CD14-positive monocyte (primary cell): ENCODE data around the gene EVA1B. TPM values are rescaled to one million over a fixed set of nuclear protein-coding genes. Genes with fewer than 3 reads are reported as not detected.

Experiments used
- DNase-seq, 3 donors: peaks; one replicate each; pipeline ENCODE4 v3.0.0-alpha.2; 2011 to 2022
- H2AFZ ChIP-seq: 2 replicates; pipeline ENCODE4 v1.6.0; 2012; ENCODE audit warnings: mild to moderate bottlenecking, low read depth, low read length, inconsistent platforms; ENCODE audit not compliant: insufficient read depth, poor library complexity, severe bottlenecking
- H3K27ac ChIP-seq, 2 donors: 1 replicate in 1 of 2; 2 replicates in 1 of 2; pipeline ENCODE4 v1.5.1; 2012 to 2013; ENCODE audit warnings: low read length in 2 of 2, control low read depth in 1 of 2, inconsistent platforms in 1 of 2, low read depth in 1 of 2, mild to moderate bottlenecking in 1 of 2
- H3K27me3 ChIP-seq, 2 donors: one replicate each; pipeline versions ENCODE4 v1.6.0 to v1.6.1; 2011 to 2013; ENCODE audit warnings: low read length in 2 of 2; ENCODE audit not compliant: control insufficient read depth in 2 of 2, insufficient read depth in 2 of 2
- H3K36me3 ChIP-seq, 2 donors: replicated peaks in 1 of 2; 1 replicate in 1 of 2; 2 replicates in 1 of 2; pipeline versions ENCODE4 v1.5.1 to v1.6.1; 2012 to 2013; ENCODE audit warnings: low read length in 2 of 2, control low read depth in 1 of 2, inconsistent platforms in 1 of 2, mild to moderate bottlenecking in 1 of 2; ENCODE audit not compliant: insufficient read depth in 2 of 2, control insufficient read depth in 1 of 2
- H3K4me1 ChIP-seq, 2 donors: 1 replicate in 1 of 2; 2 replicates in 1 of 2; pipeline versions ENCODE4 v1.5.1 to v1.6.1; 2012 to 2013; ENCODE audit warnings: low read length in 2 of 2, control low read depth in 1 of 2, inconsistent platforms in 1 of 2, mild to moderate bottlenecking in 1 of 2, moderate library complexity in 1 of 2; ENCODE audit not compliant: insufficient read depth in 2 of 2, control insufficient read depth in 1 of 2
- H3K4me2 ChIP-seq: replicated peaks from 2 replicates; pipeline ENCODE3; 2012; ENCODE audit warnings: low read length, moderate library complexity, mild to moderate bottlenecking; ENCODE audit not compliant: poor library complexity, severe bottlenecking; ENCODE audit errors: extremely low read depth
- H3K4me3 ChIP-seq, 3 experiments: fragments of 200-600 bp in 1 of 3; sonication (generic) in 1 of 3; replicated peaks in 1 of 3; 1 replicate in 2 of 3; 2 replicates in 1 of 3; pipeline ENCODE4 v1.5.1; 2011 to 2013; ENCODE audit warnings: low read length in 3 of 3, mild to moderate bottlenecking in 3 of 3, control low read depth in 2 of 3, low read depth in 2 of 3, inconsistent platforms in 1 of 3, moderate library complexity in 1 of 3
- H3K79me2 ChIP-seq: 2 replicates; pipeline ENCODE4 v1.6.0; 2012; ENCODE audit warnings: mild to moderate bottlenecking, control low read depth, inconsistent platforms, low read length, moderate library complexity; ENCODE audit not compliant: insufficient read depth
- H3K9ac ChIP-seq: 2 replicates; pipeline ENCODE4 v1.6.0; 2017; ENCODE audit warnings: low read length, mild to moderate bottlenecking; ENCODE audit not compliant: insufficient read depth, poor library complexity, severe bottlenecking
- H3K9me3 ChIP-seq, 2 donors: replicated peaks in 1 of 2; 1 replicate in 1 of 2; 2 replicates in 1 of 2; pipeline versions ENCODE4 v1.5.1 to v1.6.1; 2012 to 2013; ENCODE audit warnings: low read length in 2 of 2, control low read depth in 1 of 2; ENCODE audit not compliant: control insufficient read depth in 1 of 2, insufficient read depth in 1 of 2
- H4K20me1 ChIP-seq: 2 replicates; pipeline ENCODE4 v1.6.0; 2012; ENCODE audit warnings: mild to moderate bottlenecking, low read length, control low read depth, moderate library complexity; ENCODE audit not compliant: insufficient read depth
- H3K27ac Mint-ChIP-seq, 7 donors: one replicate each; pipeline ENCODE4 v1.8.0; 2020; ENCODE audit warnings: mild to moderate bottlenecking in 7 of 7, mixed read lengths in 7 of 7, moderate library complexity in 6 of 7, inconsistent platforms in 2 of 7
- H3K27me3 Mint-ChIP-seq, 3 donors: one replicate each; pipeline ENCODE4 v1.8.0; 2021 to 2022; ENCODE audit warnings: low read depth in 3 of 3, mild to moderate bottlenecking in 3 of 3, mixed read lengths in 3 of 3, moderate library complexity in 3 of 3, inconsistent platforms in 1 of 3
- H3K36me3 Mint-ChIP-seq, 2 donors: one replicate each; pipeline ENCODE4 v1.8.0; 2020; ENCODE audit warnings: mixed read lengths in 2 of 2, inconsistent platforms in 1 of 2, mild to moderate bottlenecking in 1 of 2
- H3K4me1 Mint-ChIP-seq: one replicate; pipeline ENCODE4 v1.8.0; 2020; ENCODE audit warnings: mild to moderate bottlenecking, mixed read lengths
- H3K4me3 Mint-ChIP-seq, 2 donors: one replicate each; pipeline ENCODE4 v1.8.0; 2020; ENCODE audit warnings: mild to moderate bottlenecking in 2 of 2, mixed read lengths in 2 of 2, moderate library complexity in 1 of 2
- H3K9me3 Mint-ChIP-seq, 7 donors: one replicate each; pipeline ENCODE4 v1.8.0; 2020 to 2022; ENCODE audit warnings: mixed read lengths in 7 of 7, mild to moderate bottlenecking in 6 of 7, moderate library complexity in 6 of 7, inconsistent platforms in 2 of 7
- CTCF ChIP-seq: fragments of 200-600 bp; IDR thresholded peaks from one replicate; pipeline ENCODE4 v1.8.0; 2022; ENCODE audit warnings: antibody characterized with exemption, mild to moderate bottlenecking
- WGBS: methylation state at CpG from one replicate; pipeline ENCODE4 v1.1.5; 2013; ENCODE audit warnings: missing lambda C conversion rate; ENCODE audit not compliant: insufficient coverage; 5-methylcytosine and 5-hydroxymethylcytosine counted together
- intact Hi-C, 2 donors: fragments of 100-400 bp; cut with micrococcal nuclease; formaldehyde crosslinking; loops; one replicate each; pipeline versions ENCODE4 v1.15.0 to v1.15.1; 2023
- polyA plus RNA-seq, 3 donors: library from polyadenylated mRNA; depleted of rRNA in 1 of 3; unstranded in 2 of 3; stranded (reverse) in 1 of 3; fragments of 300-500 nt in 2 of 3; fragments of >200 nt in 1 of 3; fragmentation: Illumina TruSeq in 2 of 3; gene quantifications; 1 replicate in 2 of 3; 2 replicates in 1 of 3; pipeline ENCODE4 v1.2.3, GENCODE V29; 2012 to 2021

EVA1B gene
- polyA plus RNA-seq, 3 donors: 13.7 to 19.1 (median 16.6) TPM

GRCh38 chr1:36303650-36304360 is 19.6 kb downstream of the EVA1B start:
- peaks cover 41 to 45% of the 10 kb centered on the region in 2 donors for H3K36me3 ChIP-seq
- peaks cover 66% of the 10 kb centered on the region for H4K20me1 ChIP-seq
- peak overlapping the region in 1 of 2 donors; percentile 3 for H3K27ac ChIP-seq
- peaks cover 0 to 4% of the 10 kb centered on the region in 2 donors for H3K27me3 ChIP-seq
- TF ChIP-seq CTCF: no peak
- no peaks in the 10 kb centered on the region for H3K79me2 ChIP-seq
- no peak overlapping the region for H3K4me3 Mint-ChIP-seq
- H3K4me1 ChIP-seq: peaks cover 33 to 51% of the 10 kb centered on the region in 2 donors
- H3K9me3 ChIP-seq: no peaks in the 10 kb centered on the region
- no peak for DNase-seq
- no peak overlapping the region for H2AFZ ChIP-seq
- peaks cover 51 to 52% of the 10 kb centered on the region in 2 donors for H3K36me3 Mint-ChIP-seq
- H3K4me2 ChIP-seq: no peak overlapping the region
- WGBS: 100% methylated on average over 1 of the region's 23 CpGs
- peak overlapping the region; percentile 31 to 90 (median 75) for H3K27ac Mint-ChIP-seq
- no peak overlapping the region for H3K4me3 ChIP-seq
- peaks cover 0 to 2% (median 0%) of the 10 kb centered on the region in 7 donors for H3K9me3 Mint-ChIP-seq
- peaks cover 2 to 7% (median 5%) of the 10 kb centered on the region in 3 donors for H3K27me3 Mint-ChIP-seq
- H3K9ac ChIP-seq: no peak overlapping the region
- intact Hi-C loops: loop anchor here in 1 of 2 donors (10.0 kb wide), 1 partner anchor 1171 kb away; the partner anchor contains the start of gene ZC3H12A
- peaks cover 51% of the 10 kb centered on the region for H3K4me1 Mint-ChIP-seq

GRCh38 chr1:36303244-36303643 is 20.2 kb downstream of the EVA1B start:
- TF ChIP-seq CTCF: no peak
- H2AFZ ChIP-seq: no peak overlapping the region
- Mint-ChIP-seq H3K9me3 (peaks cover 0 to 2% (median 0%) of the 10 kb centered on the region in 7 donors), H3K36me3 (peaks cover 54 to 57% of the 10 kb centered on the region in 2 donors), H3K27ac (peak overlapping the region in 3 of 7 donors; percentile 31 to 88 (median 64)), H3K4me1 (peaks cover 51% of the 10 kb centered on the region), H3K4me3 (no peak overlapping the region), H3K27me3 (peaks cover 2 to 7% (median 5%) of the 10 kb centered on the region in 3 donors)
- DNase-seq: no peak
- H3K27ac ChIP-seq: no peak overlapping the region
- peaks cover 33 to 51% of the 10 kb centered on the region in 2 donors for H3K4me1 ChIP-seq
- no peaks in the 10 kb centered on the region for H3K79me2 ChIP-seq
- H3K9me3 ChIP-seq: no peaks in the 10 kb centered on the region
- no peak overlapping the region for H3K4me2 ChIP-seq
- intact Hi-C loops: loop anchor here in 1 of 2 donors (10.0 kb wide), 1 partner anchor 1172 kb away; the partner anchor contains the start of gene ZC3H12A
- peaks cover 0 to 4% of the 10 kb centered on the region in 2 donors for H3K27me3 ChIP-seq
- H3K36me3 ChIP-seq: peaks cover 46 to 51% of the 10 kb centered on the region in 2 donors
- no peak overlapping the region for H3K4me3 ChIP-seq
- H3K9ac ChIP-seq: no peak overlapping the region
- peaks cover 71% of the 10 kb centered on the region for H4K20me1 ChIP-seq
- no CpG with 5 or more reads among the region's 5 CpGs for WGBS
